ENCODE data around the gene PDE3A.

The PDE3A gene

DNA sequence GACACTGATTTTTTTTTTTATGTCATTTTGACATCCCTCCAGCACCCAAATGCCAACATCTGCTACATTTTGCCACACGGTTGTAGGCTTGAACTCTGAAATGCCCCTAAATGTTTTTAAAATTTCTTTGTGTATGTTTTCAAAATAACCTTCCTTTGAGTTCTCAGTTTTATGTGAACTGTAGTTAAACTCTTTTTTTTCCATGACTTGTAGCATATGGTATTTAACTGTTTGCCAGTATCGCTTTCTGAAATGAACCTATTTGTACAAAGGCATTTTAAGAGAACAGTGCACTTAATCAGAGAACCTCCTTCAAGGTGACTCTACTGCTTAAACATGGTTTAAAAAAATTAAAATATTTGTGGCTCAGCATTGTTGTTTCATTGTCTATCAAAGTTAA, 61.5 kb downstream of the PDE3A start:
- Histone ChIP-seq H3K4ac (ENCODE audit: low read depth, low read length) (no peak overlapping the region), H2BK120ac (ENCODE audit: insufficient read depth, low read length, poor library complexity) (no peak overlapping the region), H3K9ac (ENCODE audit: low read length) (no peak overlapping the region), H3K4me2 (ENCODE audit: low read length) (no peak overlapping the region), H3K14ac (ENCODE audit: low read length) (no peak overlapping the region), H3K18ac (ENCODE audit: low read length) (no peak overlapping the region), H3K4me3 (ENCODE audit: low read depth, low read length) (no peak overlapping the region), H2BK5ac (ENCODE audit: low read depth, low read length, poor library complexity) (no peak overlapping the region), H2BK12ac (ENCODE audit: low read length) (no peak overlapping the region), H2AFZ (ENCODE audit: insufficient read depth, low read length, poor library complexity) (no peak overlapping the region), H4K12ac (ENCODE audit: low read depth, low read length) (no peak overlapping the region), H3K36me3 (ENCODE audit: control insufficient read depth in 1 of 2, insufficient read depth in 2 of 2, low read length in 2 of 2) (no peaks in the 10 kb centered on the region), H4K8ac (ENCODE audit: low read depth, low read length) (no peak overlapping the region), H3K79me2 (ENCODE audit: control insufficient read depth, insufficient read depth, low read length, poor library complexity) (no peaks in the 10 kb centered on the region), H4K91ac (ENCODE audit: low read depth, low read length) (no peak overlapping the region), H3K9me3 (ENCODE audit: insufficient read depth, low read depth, low read length) (no peaks in the 10 kb centered on the region), H3K79me1 (ENCODE audit: low read length) (no peaks in the 10 kb centered on the region), H3K27ac (ENCODE audit: low read depth, low read length) (no peak overlapping the region), H2AK5ac (ENCODE audit: low read length) (no peak overlapping the region), H3K27me3 (ENCODE audit: insufficient read depth, low read length) (no peaks in the 10 kb centered on the region), H3K4me1 (ENCODE audit: control insufficient read depth in 1 of 2, insufficient read depth in 2 of 2, low read length in 2 of 2) (no peaks in the 10 kb centered on the region), H3K23ac (ENCODE audit: low read length) (no peak overlapping the region)
- no peak for DNase-seq
- no CpG with 5 or more reads among the region's 2 CpGs for whole genome bisulfite sequencing (ENCODE audit: extremely low coverage, insufficient coverage, insufficient read length)

DNA sequence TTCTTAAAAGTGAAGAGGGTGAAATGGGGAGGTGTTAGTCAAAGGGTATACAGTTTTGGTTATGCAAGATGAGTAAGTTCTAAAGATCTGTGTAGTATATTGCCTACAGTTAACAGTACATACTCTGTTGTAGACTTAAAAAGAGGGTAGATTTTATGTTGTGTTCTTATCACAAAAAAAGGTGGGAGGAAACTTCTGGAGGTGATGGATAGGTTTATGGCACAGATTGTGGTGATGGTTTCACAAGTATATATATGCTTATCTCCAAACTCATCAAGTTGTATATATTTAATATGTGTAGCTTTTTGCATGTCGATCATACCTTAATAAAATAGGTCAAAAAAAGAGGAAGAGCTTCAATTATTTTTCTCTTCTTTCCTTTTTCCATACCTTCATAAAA, 64.0 kb downstream of the PDE3A start:
- Histone ChIP-seq H3K79me1 (ENCODE audit: low read length) (no peaks in the 10 kb centered on the region), H3K4me3 (ENCODE audit: low read depth, low read length) (no peak overlapping the region), H3K79me2 (ENCODE audit: control insufficient read depth, insufficient read depth, low read length, poor library complexity) (no peaks in the 10 kb centered on the region), H3K4me1 (ENCODE audit: control insufficient read depth in 1 of 2, insufficient read depth in 2 of 2, low read length in 2 of 2) (no peaks in the 10 kb centered on the region), H3K9me3 (ENCODE audit: insufficient read depth, low read depth, low read length) (no peaks in the 10 kb centered on the region), H3K23ac (ENCODE audit: low read length) (no peak overlapping the region), H3K27me3 (ENCODE audit: insufficient read depth, low read length) (no peaks in the 10 kb centered on the region), H3K9ac (ENCODE audit: low read length) (no peak overlapping the region), H4K91ac (ENCODE audit: low read depth, low read length) (no peak overlapping the region), H3K27ac (ENCODE audit: low read depth, low read length) (no peak overlapping the region), H3K4ac (ENCODE audit: low read depth, low read length) (no peak overlapping the region), H2BK5ac (ENCODE audit: low read depth, low read length, poor library complexity) (no peak overlapping the region), H4K8ac (ENCODE audit: low read depth, low read length) (no peak overlapping the region), H3K14ac (ENCODE audit: low read length) (no peak overlapping the region), H3K18ac (ENCODE audit: low read length) (no peak overlapping the region), H3K36me3 (ENCODE audit: control insufficient read depth in 1 of 2, insufficient read depth in 2 of 2, low read length in 2 of 2) (no peaks in the 10 kb centered on the region), H3K4me2 (ENCODE audit: low read length) (no peak overlapping the region), H2BK12ac (ENCODE audit: low read length) (no peak overlapping the region), H2AFZ (ENCODE audit: insufficient read depth, low read length, poor library complexity) (no peak overlapping the region), H2AK5ac (ENCODE audit: low read length) (no peak overlapping the region), H4K12ac (ENCODE audit: low read depth, low read length) (no peak overlapping the region), H2BK120ac (ENCODE audit: insufficient read depth, low read length, poor library complexity) (no peak overlapping the region)
- no peak for DNase-seq
- WGBS (ENCODE audit: extremely low coverage, insufficient coverage, insufficient read length) = no CpG with 5 or more reads among the region's 1 CpG

DNA sequence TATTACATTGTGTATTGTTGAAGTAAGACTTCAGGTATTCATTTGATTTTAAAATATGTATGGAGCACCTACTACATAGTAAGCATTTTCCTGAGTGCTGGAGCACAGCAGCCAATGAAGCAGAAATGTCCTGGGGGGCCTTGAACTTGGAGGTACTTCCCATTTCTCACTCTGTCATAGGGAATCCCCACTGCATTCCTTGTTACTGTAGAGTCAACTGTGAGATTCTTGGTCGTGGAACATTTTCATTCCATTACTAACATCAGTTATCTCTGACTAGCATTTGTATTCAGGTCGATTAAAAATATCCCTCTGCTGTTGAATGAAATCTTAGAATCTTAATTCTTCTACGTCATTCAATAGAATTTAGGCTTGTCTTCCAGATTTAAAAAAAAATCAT, 66.7 kb downstream of the PDE3A start:
- Histone ChIP-seq H3K79me2 (ENCODE audit: control insufficient read depth, insufficient read depth, low read length, poor library complexity) (no peaks in the 10 kb centered on the region), H2BK120ac (ENCODE audit: insufficient read depth, low read length, poor library complexity) (no peak overlapping the region), H3K18ac (ENCODE audit: low read length) (no peak overlapping the region), H2BK12ac (ENCODE audit: low read length) (no peak overlapping the region), H3K4me1 (ENCODE audit: control insufficient read depth in 1 of 2, insufficient read depth in 2 of 2, low read length in 2 of 2) (no peaks in the 10 kb centered on the region), H3K9ac (ENCODE audit: low read length) (no peak overlapping the region), H2AK5ac (ENCODE audit: low read length) (no peak overlapping the region), H3K27me3 (ENCODE audit: insufficient read depth, low read length) (no peaks in the 10 kb centered on the region), H4K91ac (ENCODE audit: low read depth, low read length) (no peak overlapping the region), H3K4ac (ENCODE audit: low read depth, low read length) (no peak overlapping the region), H3K4me3 (ENCODE audit: low read depth, low read length) (no peak overlapping the region), H3K4me2 (ENCODE audit: low read length) (no peak overlapping the region), H3K79me1 (ENCODE audit: low read length) (no peaks in the 10 kb centered on the region), H3K14ac (ENCODE audit: low read length) (no peak overlapping the region), H3K9me3 (ENCODE audit: insufficient read depth, low read depth, low read length) (no peaks in the 10 kb centered on the region), H4K8ac (ENCODE audit: low read depth, low read length) (no peak overlapping the region), H3K23ac (ENCODE audit: low read length) (no peak overlapping the region), H3K27ac (ENCODE audit: low read depth, low read length) (no peak overlapping the region), H2AFZ (ENCODE audit: insufficient read depth, low read length, poor library complexity) (no peak overlapping the region), H2BK5ac (ENCODE audit: low read depth, low read length, poor library complexity) (no peak overlapping the region), H4K12ac (ENCODE audit: low read depth, low read length) (no peak overlapping the region), H3K36me3 (ENCODE audit: control insufficient read depth in 1 of 2, insufficient read depth in 2 of 2, low read length in 2 of 2) (no peaks in the 10 kb centered on the region)
- WGBS (ENCODE audit: extremely low coverage, insufficient coverage, insufficient read length) = no CpG with 5 or more reads among the region's 3 CpGs
- no peak for DNase-seq

DNA sequence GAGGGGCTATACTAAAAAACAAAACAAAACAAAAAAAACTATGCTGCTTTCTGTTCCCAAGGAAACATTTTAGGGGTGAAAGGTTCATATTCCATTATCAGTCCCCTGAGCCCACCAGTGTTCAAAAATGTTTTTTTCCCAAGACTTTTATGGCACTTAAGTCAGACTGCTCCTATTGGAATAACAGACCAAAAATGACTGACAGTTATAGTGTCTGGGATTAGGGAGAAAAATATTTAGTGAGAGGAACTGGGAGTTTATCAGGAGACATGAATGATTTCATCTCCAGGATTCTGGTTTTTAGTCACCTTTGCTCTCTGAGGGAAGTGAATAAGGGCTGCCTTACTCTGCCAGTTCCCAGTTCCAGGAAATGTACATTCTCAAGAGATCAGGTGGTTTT, 68.0 kb downstream of the PDE3A start:
- Histone ChIP-seq H3K4ac (ENCODE audit: low read depth, low read length) (no peak overlapping the region), H3K9me3 (ENCODE audit: insufficient read depth, low read depth, low read length) (no peaks in the 10 kb centered on the region), H3K14ac (ENCODE audit: low read length) (no peak overlapping the region), H4K91ac (ENCODE audit: low read depth, low read length) (no peak overlapping the region), H3K4me1 (ENCODE audit: control insufficient read depth in 1 of 2, insufficient read depth in 2 of 2, low read length in 2 of 2) (no peaks in the 10 kb centered on the region), H3K4me2 (ENCODE audit: low read length) (no peak overlapping the region), H3K23ac (ENCODE audit: low read length) (no peak overlapping the region), H2BK12ac (ENCODE audit: low read length) (no peak overlapping the region), H3K79me1 (ENCODE audit: low read length) (no peaks in the 10 kb centered on the region), H4K12ac (ENCODE audit: low read depth, low read length) (no peak overlapping the region), H3K9ac (ENCODE audit: low read length) (no peak overlapping the region), H3K36me3 (ENCODE audit: control insufficient read depth in 1 of 2, insufficient read depth in 2 of 2, low read length in 2 of 2) (no peaks in the 10 kb centered on the region), H2BK120ac (ENCODE audit: insufficient read depth, low read length, poor library complexity) (no peak overlapping the region), H4K8ac (ENCODE audit: low read depth, low read length) (no peak overlapping the region), H3K4me3 (ENCODE audit: low read depth, low read length) (no peak overlapping the region), H2BK5ac (ENCODE audit: low read depth, low read length, poor library complexity) (no peak overlapping the region), H3K18ac (ENCODE audit: low read length) (no peak overlapping the region), H2AFZ (ENCODE audit: insufficient read depth, low read length, poor library complexity) (no peak overlapping the region), H2AK5ac (ENCODE audit: low read length) (no peak overlapping the region), H3K27ac (ENCODE audit: low read depth, low read length) (no peak overlapping the region), H3K27me3 (ENCODE audit: insufficient read depth, low read length) (no peaks in the 10 kb centered on the region), H3K79me2 (ENCODE audit: control insufficient read depth, insufficient read depth, low read length, poor library complexity) (no peaks in the 10 kb centered on the region)
- no peak for DNase-seq

Data from trophoblast cell (in vitro differentiated cells and primary cell).